ENCODE results near the gene RBM11.

DNA sequence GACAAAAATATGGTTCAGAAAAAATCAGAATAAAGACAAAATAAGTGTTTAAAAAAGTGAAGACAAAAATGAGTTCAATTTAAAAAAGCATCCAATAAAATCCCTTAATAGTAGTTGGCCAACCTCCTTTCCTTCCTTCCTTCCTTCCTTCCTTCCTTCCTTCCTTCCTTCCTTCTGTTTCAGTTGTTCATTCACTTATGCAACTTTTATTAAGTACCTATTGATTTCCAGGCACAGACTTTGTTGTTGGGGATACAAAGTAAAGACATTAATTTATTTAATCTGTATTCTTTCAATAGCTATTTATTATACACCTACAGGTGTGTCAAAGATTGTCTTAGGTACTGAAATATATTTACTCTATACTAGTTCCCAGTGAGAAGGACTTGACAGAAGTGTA is 2.8 kb upstream of the RBM11 start:
- TF ChIP-seq CTCF (IDR thresholded peaks at IDR 0.05; ENCODE audit: low read depth, low read length, missing input control) (no peak), JUND (IDR thresholded peaks at IDR 0.05) (no peak), RAD21 (IDR thresholded peaks at IDR 0.05) (no peak), GABPA (IDR thresholded peaks at IDR 0.05 in 1 of 2, conservative IDR thresholded peaks at IDR 0.05 in 1 of 2) (no peak), REST (IDR thresholded peaks at IDR 0.05) (no peak), MAX (IDR thresholded peaks at IDR 0.05) (no peak), YY1 (IDR thresholded peaks at IDR 0.05) (no peak), FOXA1 (IDR thresholded peaks at IDR 0.05) (no peak), SP1 (IDR thresholded peaks at IDR 0.05) (no peak), RXRA (IDR thresholded peaks at IDR 0.05) (no peak), TAF1 (conservative IDR thresholded peaks at IDR 0.05) (no peak), EGR1 (IDR thresholded peaks at IDR 0.05; ENCODE audit: low read depth in 2 of 2) (no peak), FOXA2 (IDR thresholded peaks at IDR 0.05) (no peak)

Data from liver (tissue), 3 donors.